HepG2 (cell line): ENCODE measurements around the gene RTP3. TPM values are rescaled to one million over a fixed set of nuclear protein-coding genes. Genes with fewer than 3 reads are reported as not detected.

Experiments used
- ATAC-seq: fragments of 200-7000 bp; cut with Tn5 transposase; 3 replicates; pipeline ENCODE4 v1.9.1; 2020; ENCODE audit warnings: mild to moderate bottlenecking, moderate library complexity
- BruUV-seq: library from RNA; stranded (reverse); fragments of 400-500 nt; replicated peaks from 2 replicates; lab custom pipeline; 2021; lab: Mats Ljungman, UMichigan
- CTCF ChIA-PET: fragments of 300-600 bp; formaldehyde crosslinking; extraction: SDS; loops from one replicate; lab custom pipeline; 2021; ENCODE audit warnings: low total read pairs, inconsistent platforms, low intra/inter-chr PET ratio; lab: Yijun Ruan, JAX
- POLR2A ChIA-PET: fragments of 350-600 bp; sonication (Branson Sonifier 250); formaldehyde crosslinking; loops from one replicate; lab custom pipeline; 2020; ENCODE audit warnings: antibody characterized with exemption, inconsistent platforms; lab: Yijun Ruan, JAX
- DNase-seq: peaks from one replicate; pipeline ENCODE4 v3.0.0-alpha.2; 2015; ENCODE audit warnings: low spot score
- FAIRE-seq: peaks from 3 replicates; lab custom pipeline; 2011; peaks lifted over from hg19 to GRCh38; lab: Jason Lieb, UNC
- H2AFZ ChIP-seq: one replicate; pipeline ENCODE4 v1.6.1; 2011; ENCODE audit warnings: low read length, inconsistent platforms
- H3K27ac ChIP-seq: fragments of 300-600 bp; 3 replicates; pipeline ENCODE4 v1.8.0; 2011; ENCODE audit warnings: mixed run types, mild to moderate bottlenecking, mixed read lengths, low read length, inconsistent platforms; ENCODE audit not compliant: insufficient read depth; ENCODE audit errors: extremely low read length
- H3K27me3 ChIP-seq, 2 experiments: fragments of 200-600 bp in 1 of 2; 2 replicates in 1 of 2; 3 replicates in 1 of 2; pipeline versions ENCODE4 v1.6.0 to v1.8.0; 2011; ENCODE audit warnings: low read length in 2 of 2, mild to moderate bottlenecking in 2 of 2, moderate library complexity in 2 of 2, inconsistent platforms in 1 of 2; ENCODE audit not compliant: insufficient read depth in 2 of 2, control insufficient read depth in 1 of 2
- H3K36me3 ChIP-seq, 2 experiments: fragments of 200-600 bp in 1 of 2; replicated peaks in 1 of 2; 2 replicates in 1 of 2; 3 replicates in 1 of 2; pipeline versions ENCODE4 v1.5.1 to v1.8.0; 2011; ENCODE audit warnings: low read length in 2 of 2, inconsistent platforms in 1 of 2; ENCODE audit not compliant: insufficient read depth in 2 of 2, control insufficient read depth in 1 of 2
- H3K4me1 ChIP-seq: 2 replicates; pipeline ENCODE4 v1.5.1; 2012; ENCODE audit warnings: low read length, inconsistent platforms; ENCODE audit not compliant: insufficient read depth
- H3K4me2 ChIP-seq: 2 replicates; pipeline ENCODE4 v1.6.0; 2011; ENCODE audit warnings: low read depth, low read length, inconsistent platforms
- H3K4me3 ChIP-seq, 3 experiments: fragments of 200-600 bp in 1 of 3; sonication (generic), shearing (Covaris generic) in 1 of 3; replicated peaks in 1 of 3; 2 replicates each; pipeline ENCODE4 v1.5.1; 2011 to 2016; ENCODE audit warnings: low read length in 3 of 3, inconsistent platforms in 2 of 3, low read depth in 2 of 3, mild to moderate bottlenecking in 2 of 3, control low read depth in 1 of 3, mixed read lengths in 1 of 3; ENCODE audit not compliant: insufficient read depth in 1 of 3
- H3K79me2 ChIP-seq: one replicate; pipeline ENCODE4 v1.6.1; 2011; ENCODE audit warnings: low read length, inconsistent platforms; ENCODE audit not compliant: insufficient read depth
- H3K9ac ChIP-seq: 2 replicates; pipeline ENCODE4 v1.6.0; 2011; ENCODE audit warnings: mild to moderate bottlenecking, low read depth, low read length, inconsistent platforms; ENCODE audit not compliant: insufficient read depth
- H3K9me3 ChIP-seq: 2 replicates; pipeline ENCODE4 v1.5.1; 2012; ENCODE audit warnings: mild to moderate bottlenecking, low read length
- H4K20me1 ChIP-seq: 2 replicates; pipeline ENCODE4 v1.6.0; 2011; ENCODE audit warnings: inconsistent platforms, mild to moderate bottlenecking, low read length, moderate library complexity; ENCODE audit not compliant: insufficient read depth
- ARID2 ChIP-seq: sonication (generic); formaldehyde crosslinking; IDR thresholded peaks from 2 replicates; pipeline ENCODE4 v1.8.1; 2022; ENCODE audit warnings: mild to moderate bottlenecking, missing genetic modification reagents, borderline replicate concordance
- DR1 ChIP-seq: sonication (generic); formaldehyde crosslinking; IDR thresholded peaks from 2 replicates; pipeline ENCODE4 v1.8.0; 2021; ENCODE audit warnings: mild to moderate bottlenecking, missing genetic modification reagents, inconsistent platforms
- ZBTB21 ChIP-seq: sonication (generic); formaldehyde crosslinking; IDR thresholded peaks from 2 replicates; pipeline ENCODE4 v1.4.0; 2020; ENCODE audit warnings: missing genetic modification reagents
- ZKSCAN8 ChIP-seq: IDR thresholded peaks from 2 replicates; pipeline ENCODE4 v1.6.1; 2016; ENCODE audit warnings: borderline replicate concordance, missing genetic modification reagents, missing compliant biosample characterization
- ZSCAN20 ChIP-seq: sonication (generic); formaldehyde crosslinking; IDR thresholded peaks from 2 replicates; pipeline ENCODE4 v1.4.0; 2020; ENCODE audit warnings: missing genetic modification reagents, mild to moderate bottlenecking, borderline replicate concordance
- WGBS: methylation state at CpG from one replicate; pipeline ENCODE4 v1.1.6; 2017; ENCODE audit warnings: low lambda C conversion rate; 5-methylcytosine and 5-hydroxymethylcytosine counted together
- in situ Hi-C: cut with HindIII; loops from 2 replicates; pipeline ENCODE4 v1.10.0; 2017; ENCODE audit warnings: low pct_unique_long_range_greater_than_20kb; ENCODE audit not compliant: extremely low pct_ligation_motif_present
- intact Hi-C: fragments of 100-400 bp; cut with micrococcal nuclease; formaldehyde crosslinking; loops from one replicate; pipeline ENCODE4 v1.10.0; 2022; ENCODE audit not compliant: unreplicated experiment
- polyA plus RNA-seq, 8 experiments: library from polyadenylated mRNA; depleted of rRNA in 3 of 8; stranded (reverse) in 7 of 8; unstranded in 1 of 8; fragments of >200 nt; fragmentation: Illumina TruSeq in 4 of 8; extraction: Trizol in 4 of 8; gene quantifications; 2 replicates each; pipeline versions ENCODE4 v1.2.1 to v1.2.3, GENCODE V29; 2011 to 2016; ENCODE audit warnings: low read depth in 4 of 8, missing spikeins in 1 of 8, mixed read lengths in 1 of 8; ENCODE audit not compliant: insufficient read depth in 1 of 8
- total RNA-seq, 5 experiments: library from RNA; depleted of rRNA; stranded (reverse); fragments of >200 nt; fragmentation: Illumina TruSeq; extraction: Trizol; gene quantifications; 2 replicates each; pipeline ENCODE4 v1.2.3, GENCODE V29; 2016; ENCODE audit warnings: low read depth in 1 of 5
- TF ChIP-seq, protein P1 (sequence below): fragments of 450-650 bp; IDR thresholded peaks from 2 replicates; pipeline ENCODE4 v1.6.1; 2016
- TF ChIP-seq, protein P2 (sequence below): sonication (generic); formaldehyde crosslinking; conservative IDR thresholded peaks from 2 replicates; pipeline ENCODE4 v1.5.0; 2020; ENCODE audit warnings: missing genetic modification reagents
- TF ChIP-seq, protein P3 (sequence below): sonication (generic); formaldehyde crosslinking; IDR thresholded peaks from 2 replicates; pipeline ENCODE4 v1.4.0; 2020; ENCODE audit warnings: missing genetic modification reagents, mild to moderate bottlenecking, borderline replicate concordance

The RTP3 gene
- total and polyA plus RNA-seq, 2 of the 13 experiments (the other 11 are each of a cell fraction or from before 2014, with no cell fraction given), result 0.09 TPM; not detected in 1

DNA sequence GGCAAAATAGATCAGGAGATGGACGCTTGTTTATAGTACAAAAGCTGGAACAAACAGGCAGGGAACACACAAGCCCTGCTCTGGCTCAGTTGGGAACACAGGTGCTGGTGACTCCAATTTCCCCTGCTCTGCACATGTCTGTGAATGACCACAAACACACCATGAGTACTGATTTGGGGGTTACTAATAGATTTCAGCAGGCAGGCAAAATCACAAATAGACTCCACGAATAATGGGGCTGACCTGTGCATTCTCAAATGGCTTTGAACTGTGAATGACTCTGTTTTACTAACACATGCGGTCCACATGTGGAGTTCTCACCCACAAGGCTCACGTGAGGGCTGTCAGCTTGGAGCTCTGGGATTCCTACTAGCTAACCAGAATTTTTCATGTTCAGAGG lies 3.9 kb downstream of the RTP3 start:
- Histone ChIP-seq H3K9ac (no peak overlapping the region), H2AFZ (no peak overlapping the region), H3K36me3 (no peaks in the 10 kb centered on the region), H3K79me2 (no peaks in the 10 kb centered on the region), H3K9me3 (no peaks in the 10 kb centered on the region), H3K27ac (no peak overlapping the region), H3K4me3 (no peak overlapping the region), H3K4me2 (no peak overlapping the region), H4K20me1 (0 out of 2 replicates have a peak, but pooled peaks cover 3% of the 10 kb centered on the region), H3K4me1 (peaks cover 13% of the 10 kb centered on the region), H3K27me3 (peaks cover 0 to 1% of the 10 kb centered on the region in 2 experiments; a peak in 2 of 5 replicates)
- ATAC-seq, result no peak
- FAIRE-seq, result no peak
- DNase-seq, result no peak
- POLR2A ChIA-PET, result no interaction called here
- intact Hi-C loops, result no loop called here
- CTCF ChIA-PET, result no interaction called here
- in situ Hi-C loops, result no loop called here
- WGBS, result 33% methylated on average over 1 of the region's 4 CpGs
- no TSS peak for BruUV-seq
- no peak for TF ChIP-seq ZBTB21 (CRISPR knock-in tag)
- TF ChIP-seq, protein P1, sequence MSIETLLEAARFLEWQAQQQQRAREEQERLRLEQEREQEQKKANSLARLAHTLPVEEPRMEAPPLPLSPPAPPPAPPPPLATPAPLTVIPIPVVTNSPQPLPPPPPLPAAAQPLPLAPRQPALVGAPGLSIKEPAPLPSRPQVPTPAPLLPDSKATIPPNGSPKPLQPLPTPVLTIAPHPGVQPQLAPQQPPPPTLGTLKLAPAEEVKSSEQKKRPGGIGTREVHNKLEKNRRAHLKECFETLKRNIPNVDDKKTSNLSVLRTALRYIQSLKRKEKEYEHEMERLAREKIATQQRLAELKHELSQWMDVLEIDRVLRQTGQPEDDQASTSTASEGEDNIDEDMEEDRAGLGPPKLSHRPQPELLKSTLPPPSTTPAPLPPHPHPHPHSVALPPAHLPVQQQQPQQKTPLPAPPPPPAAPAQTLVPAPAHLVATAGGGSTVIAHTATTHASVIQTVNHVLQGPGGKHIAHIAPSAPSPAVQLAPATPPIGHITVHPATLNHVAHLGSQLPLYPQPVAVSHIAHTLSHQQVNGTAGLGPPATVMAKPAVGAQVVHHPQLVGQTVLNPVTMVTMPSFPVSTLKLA, result 0 out of 2 replicates have a peak, but pooled peaks have one; percentile 22

DNA sequence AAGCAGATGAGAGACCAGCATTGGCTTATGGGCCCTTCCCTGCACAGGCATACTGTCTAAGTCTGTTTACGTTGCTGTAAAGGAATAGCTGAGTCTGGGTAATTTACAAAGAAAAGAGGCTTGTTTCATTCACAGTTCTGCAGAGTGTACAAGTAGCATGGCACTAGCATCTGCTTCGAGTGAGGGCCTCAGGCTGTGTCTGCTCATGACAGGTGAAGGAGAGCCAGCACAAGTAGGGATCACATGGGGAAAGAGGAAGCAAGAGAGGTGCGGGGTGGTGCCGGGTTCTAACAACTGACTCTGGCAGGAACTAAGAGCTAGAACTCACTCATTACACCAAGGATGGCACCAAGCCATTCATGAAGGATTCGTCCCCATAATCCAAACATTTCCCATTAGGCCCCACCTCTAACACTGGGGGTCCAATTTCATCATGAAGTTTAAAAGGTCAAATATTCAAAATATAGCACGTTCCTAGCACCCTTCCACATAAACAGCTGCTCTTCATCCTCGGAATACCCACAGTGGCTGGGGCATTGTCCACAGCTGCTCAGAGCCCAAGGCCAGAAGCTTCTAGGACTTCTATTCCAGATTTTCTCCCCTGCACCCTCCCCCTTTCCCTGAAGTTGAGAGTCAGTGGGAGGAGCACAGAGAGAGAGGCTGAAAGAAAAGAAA lies 5.6 kb downstream of the RTP3 start:
- BruUV-seq, result no TSS peak
- FAIRE-seq (no peak), DNase-seq (no peak), ATAC-seq (no peak)
- Histone ChIP-seq H3K27me3 (peaks cover 1 to 2% of the 10 kb centered on the region in 2 experiments; a peak in 3 of 5 replicates), H3K9me3 (no peaks in the 10 kb centered on the region), H3K4me3 (no peak overlapping the region), H3K36me3 (no peaks in the 10 kb centered on the region), H3K4me1 (no peaks in the 10 kb centered on the region), H3K27ac (no peak overlapping the region), H2AFZ (no peak overlapping the region), H3K9ac (no peak overlapping the region), H3K4me2 (no peak overlapping the region), H4K20me1 (no peaks in the 10 kb centered on the region), H3K79me2 (no peaks in the 10 kb centered on the region)
- CTCF ChIA-PET, result no interaction called here
- WGBS, result 32% methylated on average over 7 of the region's 7 CpGs
- in situ Hi-C loops, result no loop called here
- POLR2A ChIA-PET, result no interaction called here
- intact Hi-C loops, result no loop called here
- TF ChIP-seq, protein P2, sequence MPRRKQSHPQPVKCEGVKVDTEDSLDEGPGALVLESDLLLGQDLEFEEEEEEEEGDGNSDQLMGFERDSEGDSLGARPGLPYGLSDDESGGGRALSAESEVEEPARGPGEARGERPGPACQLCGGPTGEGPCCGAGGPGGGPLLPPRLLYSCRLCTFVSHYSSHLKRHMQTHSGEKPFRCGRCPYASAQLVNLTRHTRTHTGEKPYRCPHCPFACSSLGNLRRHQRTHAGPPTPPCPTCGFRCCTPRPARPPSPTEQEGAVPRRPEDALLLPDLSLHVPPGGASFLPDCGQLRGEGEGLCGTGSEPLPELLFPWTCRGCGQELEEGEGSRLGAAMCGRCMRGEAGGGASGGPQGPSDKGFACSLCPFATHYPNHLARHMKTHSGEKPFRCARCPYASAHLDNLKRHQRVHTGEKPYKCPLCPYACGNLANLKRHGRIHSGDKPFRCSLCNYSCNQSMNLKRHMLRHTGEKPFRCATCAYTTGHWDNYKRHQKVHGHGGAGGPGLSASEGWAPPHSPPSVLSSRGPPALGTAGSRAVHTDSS (CRISPR knock-in tag), result no peak
- no peak for TF ChIP-seq ZKSCAN8 (CRISPR knock-in tag)
- TF ChIP-seq ARID2 (CRISPR knock-in tag), result no peak
- TF ChIP-seq, protein P3, sequence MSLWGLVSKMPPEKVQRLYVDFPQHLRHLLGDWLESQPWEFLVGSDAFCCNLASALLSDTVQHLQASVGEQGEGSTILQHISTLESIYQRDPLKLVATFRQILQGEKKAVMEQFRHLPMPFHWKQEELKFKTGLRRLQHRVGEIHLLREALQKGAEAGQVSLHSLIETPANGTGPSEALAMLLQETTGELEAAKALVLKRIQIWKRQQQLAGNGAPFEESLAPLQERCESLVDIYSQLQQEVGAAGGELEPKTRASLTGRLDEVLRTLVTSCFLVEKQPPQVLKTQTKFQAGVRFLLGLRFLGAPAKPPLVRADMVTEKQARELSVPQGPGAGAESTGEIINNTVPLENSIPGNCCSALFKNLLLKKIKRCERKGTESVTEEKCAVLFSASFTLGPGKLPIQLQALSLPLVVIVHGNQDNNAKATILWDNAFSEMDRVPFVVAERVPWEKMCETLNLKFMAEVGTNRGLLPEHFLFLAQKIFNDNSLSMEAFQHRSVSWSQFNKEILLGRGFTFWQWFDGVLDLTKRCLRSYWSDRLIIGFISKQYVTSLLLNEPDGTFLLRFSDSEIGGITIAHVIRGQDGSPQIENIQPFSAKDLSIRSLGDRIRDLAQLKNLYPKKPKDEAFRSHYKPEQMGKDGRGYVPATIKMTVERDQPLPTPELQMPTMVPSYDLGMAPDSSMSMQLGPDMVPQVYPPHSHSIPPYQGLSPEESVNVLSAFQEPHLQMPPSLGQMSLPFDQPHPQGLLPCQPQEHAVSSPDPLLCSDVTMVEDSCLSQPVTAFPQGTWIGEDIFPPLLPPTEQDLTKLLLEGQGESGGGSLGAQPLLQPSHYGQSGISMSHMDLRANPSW, result no peak
- TF ChIP-seq ZSCAN20 (CRISPR knock-in tag), result no peak
- no peak for TF ChIP-seq DR1
